ENCODE results near the gene HEXIM2. TPM values are rescaled to one million over a fixed set of nuclear protein-coding genes. Genes with fewer than 3 reads are reported as not detected.
A peak's percentile ranks its signal among the peaks of the same experiment; 100 is the strongest.

HEXIM2 gene
- total RNA-seq, 3 donors from 2014 or later: 5.3 to 7.6 (median 6.2) TPM

- Mint-ChIP-seq H3K27me3 (ENCODE audit: low read depth) (no peaks in the 10 kb centered on the region), H3K36me3 (ENCODE audit: insufficient read depth) (no peaks in the 10 kb centered on the region), H3K9me3 (no peaks in the 10 kb centered on the region), H3K4me3 (peak overlapping the region; percentile 98), H3K4me1 (ENCODE audit: low read depth) (peaks cover 36% of the 10 kb centered on the region)
- DNase-seq (no peak), ATAC-seq (no peak)
These were observed 15.1 kb upstream of the HEXIM2 start for GRCh38 chr17:45146592-45146889.

DNA sequence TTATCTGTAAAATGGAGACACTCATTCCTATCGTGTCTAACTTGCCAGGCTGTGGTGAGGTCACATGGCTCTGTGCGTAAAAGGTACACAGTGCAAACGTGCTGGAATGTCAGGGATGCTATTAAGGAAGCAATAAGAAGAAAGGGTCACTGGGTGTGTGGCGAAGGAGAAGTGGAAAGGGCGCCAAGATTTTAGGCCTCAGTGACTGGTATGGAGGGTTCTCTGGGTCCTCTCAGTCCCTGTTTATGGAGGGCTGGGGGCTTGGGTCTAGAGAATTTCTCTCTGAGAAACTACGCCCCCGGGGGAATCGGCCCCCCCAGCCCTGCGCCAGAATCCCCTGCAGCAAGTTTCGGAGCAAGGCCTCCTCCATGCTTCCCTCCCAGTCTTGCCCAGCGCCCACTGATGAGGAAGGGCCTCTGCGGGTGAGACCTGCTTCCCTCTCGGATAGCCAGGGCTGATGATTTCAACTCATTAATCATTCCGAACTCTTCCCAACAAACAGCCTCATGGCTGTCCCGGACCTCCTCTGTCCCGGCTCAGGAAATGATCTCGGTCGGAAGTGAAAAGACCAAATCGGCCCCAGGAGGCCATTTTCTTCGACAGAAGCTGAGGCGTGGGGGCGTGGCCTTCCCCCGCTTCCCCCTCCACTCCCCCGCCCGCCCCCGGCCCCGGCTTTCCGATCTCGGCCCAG, 14.6 kb upstream of the HEXIM2 start:
- peaks cover 39% of the 10 kb centered on the region for H3K4me1 Mint-ChIP-seq (ENCODE audit: low read depth)
- no peaks in the 10 kb centered on the region for H3K36me3 Mint-ChIP-seq (ENCODE audit: insufficient read depth)
- ATAC-seq (peak; percentile 0), DNase-seq (no peak)
- no peaks in the 10 kb centered on the region for H3K9me3 Mint-ChIP-seq
- H3K27me3 Mint-ChIP-seq (ENCODE audit: low read depth): no peaks in the 10 kb centered on the region
- H3K4me3 Mint-ChIP-seq: peak overlapping the region; percentile 98

DNA sequence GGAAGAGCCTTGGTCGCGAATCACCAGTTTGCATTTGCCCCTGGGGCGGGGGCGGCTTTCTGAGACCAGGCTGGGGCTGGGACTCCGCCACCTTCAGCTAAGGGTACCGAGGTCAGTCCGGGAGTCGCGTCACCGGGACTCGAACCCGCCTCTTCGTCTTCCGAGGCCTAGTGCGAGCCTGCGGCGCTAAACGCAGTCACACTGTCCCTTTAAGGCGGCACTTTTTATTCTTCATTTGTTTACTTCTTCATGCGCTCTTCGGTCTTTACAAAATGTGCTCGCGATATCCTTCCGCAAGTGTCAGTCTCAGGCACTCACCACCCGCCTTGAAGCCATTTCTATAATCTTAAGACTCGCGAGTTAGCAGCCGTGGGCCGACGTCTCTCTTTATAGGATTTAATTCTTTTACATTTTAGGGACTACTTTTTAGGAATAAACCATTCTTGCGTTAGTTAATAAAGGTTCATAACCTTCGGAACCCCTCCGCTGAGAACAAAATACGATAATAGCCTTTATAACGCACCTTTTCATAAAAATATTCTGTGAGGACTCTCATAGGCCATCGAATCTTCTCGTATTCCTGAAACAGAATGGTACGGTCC, 14.0 kb upstream of the HEXIM2 start:
- ATAC-seq (peak; percentile 37 to 47), DNase-seq (peak; percentile 69)
- Mint-ChIP-seq H3K36me3 (ENCODE audit: insufficient read depth) (no peaks in the 10 kb centered on the region), H3K4me1 (ENCODE audit: low read depth) (peaks cover 39% of the 10 kb centered on the region), H3K9me3 (no peaks in the 10 kb centered on the region), H3K4me3 (peak overlapping the region; percentile 98), H3K27me3 (ENCODE audit: low read depth) (no peaks in the 10 kb centered on the region)

DNA sequence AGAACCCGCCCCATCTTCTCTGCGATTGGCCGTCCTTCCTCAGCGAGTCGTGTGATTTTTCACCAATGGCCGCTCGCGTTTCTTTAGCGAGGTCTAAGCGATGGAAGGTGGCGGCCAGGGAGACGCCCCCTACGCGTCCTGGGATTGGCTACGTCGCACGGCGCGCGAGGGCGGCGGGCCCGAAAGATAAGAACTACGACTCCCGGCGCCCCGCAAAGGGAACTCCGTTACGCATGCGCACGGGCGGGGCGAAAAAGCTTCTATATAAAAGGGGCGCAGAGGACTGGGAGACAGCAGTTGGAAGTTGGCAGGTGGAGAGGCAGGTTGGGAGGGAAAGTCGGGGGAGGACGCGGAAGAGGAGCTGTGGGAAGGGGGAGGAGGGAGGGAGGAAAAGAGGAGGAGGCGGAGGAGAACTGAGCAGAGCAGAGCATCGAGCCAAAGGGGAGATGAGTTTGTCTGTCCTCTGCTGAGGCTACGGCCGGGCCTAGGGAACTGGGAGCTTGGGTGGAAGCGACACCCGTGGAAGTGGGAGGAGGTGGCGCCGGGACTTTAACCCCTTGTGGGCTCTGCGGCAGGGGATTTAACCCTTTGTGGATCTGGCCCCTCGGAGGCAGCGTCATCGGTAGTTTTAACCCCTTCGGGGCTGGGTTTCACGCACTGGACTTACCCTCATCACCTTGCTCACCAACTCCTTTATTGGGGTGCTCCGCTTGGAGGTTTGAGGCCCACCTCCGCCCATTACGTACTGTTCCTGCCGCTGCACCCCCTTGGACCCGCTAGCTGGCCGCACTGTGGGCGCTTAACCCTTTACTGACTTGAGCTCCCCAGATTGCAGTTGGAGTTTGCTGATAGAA, 13.3 kb upstream of the HEXIM2 start, which contains the start of gene HEXIM1:
HEXIM1 (plus strand) TSS at position 293 of the 854 bp plus-strand sequence. CDS start 716 bp downstream, outside the sequence.
- peak within 1 kb of the TSS; percentile 98 for H3K4me3 Mint-ChIP-seq
- no peaks in the 10 kb centered on the region for H3K9me3 Mint-ChIP-seq
- DNase-seq (peak; percentile 98), ATAC-seq (peak; percentile 79 to 83)
- H3K27me3 Mint-ChIP-seq (ENCODE audit: low read depth): no peaks in the 10 kb centered on the region
- H3K36me3 Mint-ChIP-seq (ENCODE audit: insufficient read depth): no peaks in the 10 kb centered on the region
- H3K4me1 Mint-ChIP-seq (ENCODE audit: low read depth): peaks cover 37% of the 10 kb centered on the region

- H3K4me1 Mint-ChIP-seq (ENCODE audit: low read depth): peaks cover 37% of the 10 kb centered on the region
- ATAC-seq (peak; percentile 13 to 15), DNase-seq (peak; percentile 59)
- peak overlapping the region; percentile 98 for H3K4me3 Mint-ChIP-seq
- no peaks in the 10 kb centered on the region for H3K36me3 Mint-ChIP-seq (ENCODE audit: insufficient read depth)
- H3K27me3 Mint-ChIP-seq (ENCODE audit: low read depth): no peaks in the 10 kb centered on the region
- H3K9me3 Mint-ChIP-seq: no peaks in the 10 kb centered on the region
These were observed 12.5 kb upstream of the HEXIM2 start for GRCh38 chr17:45149037-45149668.

DNA sequence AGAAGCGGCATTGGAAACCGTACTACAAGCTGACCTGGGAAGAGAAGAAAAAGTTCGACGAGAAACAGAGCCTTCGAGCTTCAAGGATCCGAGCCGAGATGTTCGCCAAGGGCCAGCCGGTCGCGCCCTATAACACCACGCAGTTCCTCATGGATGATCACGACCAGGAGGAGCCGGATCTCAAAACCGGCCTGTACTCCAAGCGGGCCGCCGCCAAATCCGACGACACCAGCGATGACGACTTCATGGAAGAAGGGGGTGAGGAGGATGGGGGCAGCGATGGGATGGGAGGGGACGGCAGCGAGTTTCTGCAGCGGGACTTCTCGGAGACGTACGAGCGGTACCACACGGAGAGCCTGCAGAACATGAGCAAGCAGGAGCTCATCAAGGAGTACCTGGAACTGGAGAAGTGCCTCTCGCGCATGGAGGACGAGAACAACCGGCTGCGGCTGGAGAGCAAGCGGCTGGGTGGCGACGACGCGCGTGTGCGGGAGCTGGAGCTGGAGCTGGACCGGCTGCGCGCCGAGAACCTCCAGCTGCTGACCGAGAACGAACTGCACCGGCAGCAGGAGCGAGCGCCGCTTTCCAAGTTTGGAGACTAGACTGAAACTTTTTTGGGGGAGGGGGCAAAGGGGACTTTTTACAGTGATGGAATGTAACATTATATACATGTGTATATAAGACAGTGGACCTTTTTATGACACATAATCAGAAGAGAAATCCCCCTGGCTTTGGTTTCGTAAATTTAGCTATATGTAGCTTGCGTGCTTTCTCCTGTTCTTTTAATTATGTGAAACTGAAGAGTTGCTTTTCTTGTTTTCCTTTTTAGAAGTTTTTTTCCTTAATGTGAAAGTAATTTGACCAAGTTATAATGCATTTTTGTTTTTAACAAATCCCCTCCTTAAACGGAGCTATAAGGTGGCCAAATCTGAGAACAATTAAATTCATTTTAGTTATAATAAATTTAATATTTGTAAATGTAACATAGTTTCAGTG, 11.7 kb upstream of the HEXIM2 start:
- DNase-seq (no peak), ATAC-seq (peak; percentile 4 to 6)
- peaks cover 35% of the 10 kb centered on the region for H3K4me1 Mint-ChIP-seq (ENCODE audit: low read depth)
- no peaks in the 10 kb centered on the region for H3K36me3 Mint-ChIP-seq (ENCODE audit: insufficient read depth)
- no peaks in the 10 kb centered on the region for H3K9me3 Mint-ChIP-seq
- H3K27me3 Mint-ChIP-seq (ENCODE audit: low read depth): no peaks in the 10 kb centered on the region
- H3K4me3 Mint-ChIP-seq: peak overlapping the region; percentile 98

DNA sequence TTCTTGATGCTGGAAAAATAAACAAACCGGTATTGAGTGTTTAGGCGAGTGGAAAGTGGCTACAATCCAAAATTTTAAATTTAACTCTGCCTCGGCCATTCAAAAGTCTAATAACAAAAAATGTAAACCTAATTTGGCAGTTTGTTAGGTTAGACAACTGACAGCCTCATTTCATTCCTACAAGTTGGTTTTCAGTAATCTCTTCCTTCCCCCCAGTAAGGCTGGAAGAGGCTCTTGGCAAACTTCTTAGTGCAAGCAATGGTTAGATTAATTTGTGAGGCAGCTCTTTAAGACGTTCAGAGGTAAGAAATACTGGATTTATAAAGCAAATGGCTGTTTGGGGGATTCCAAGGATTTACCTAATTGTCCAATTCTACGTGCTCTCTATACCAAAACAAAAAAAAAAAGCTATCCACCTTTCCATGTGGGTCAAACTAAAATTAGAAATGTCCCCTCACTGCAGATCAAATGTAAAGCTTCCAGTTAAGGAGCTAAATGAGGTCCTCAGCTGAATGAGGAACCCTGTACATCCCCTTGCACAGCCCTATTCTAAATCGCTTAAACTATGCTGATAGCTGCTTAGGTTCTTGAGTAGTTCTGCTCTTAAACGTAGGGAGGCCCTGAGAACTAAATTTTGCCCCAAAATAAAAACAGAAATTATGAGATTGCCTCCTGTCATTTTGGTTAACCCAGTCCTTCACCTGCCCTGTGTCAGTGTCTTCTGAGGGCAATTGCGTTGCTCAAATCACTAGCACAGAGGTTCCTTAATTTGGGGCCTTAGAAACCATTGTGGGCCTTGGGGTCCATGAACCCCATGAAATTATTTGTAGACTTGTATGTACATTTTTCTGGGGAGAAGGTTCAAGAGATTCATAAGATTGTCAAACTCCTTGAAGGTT, 10.5 kb upstream of the HEXIM2 start:
- ATAC-seq (no peak), DNase-seq (no peak)
- peak overlapping the region; percentile 98 for H3K4me3 Mint-ChIP-seq
- no peaks in the 10 kb centered on the region for H3K27me3 Mint-ChIP-seq (ENCODE audit: low read depth)
- H3K9me3 Mint-ChIP-seq: no peaks in the 10 kb centered on the region
- peaks cover 1% of the 10 kb centered on the region for H3K36me3 Mint-ChIP-seq (ENCODE audit: insufficient read depth)
- peaks cover 33% of the 10 kb centered on the region for H3K4me1 Mint-ChIP-seq (ENCODE audit: low read depth)

DNA sequence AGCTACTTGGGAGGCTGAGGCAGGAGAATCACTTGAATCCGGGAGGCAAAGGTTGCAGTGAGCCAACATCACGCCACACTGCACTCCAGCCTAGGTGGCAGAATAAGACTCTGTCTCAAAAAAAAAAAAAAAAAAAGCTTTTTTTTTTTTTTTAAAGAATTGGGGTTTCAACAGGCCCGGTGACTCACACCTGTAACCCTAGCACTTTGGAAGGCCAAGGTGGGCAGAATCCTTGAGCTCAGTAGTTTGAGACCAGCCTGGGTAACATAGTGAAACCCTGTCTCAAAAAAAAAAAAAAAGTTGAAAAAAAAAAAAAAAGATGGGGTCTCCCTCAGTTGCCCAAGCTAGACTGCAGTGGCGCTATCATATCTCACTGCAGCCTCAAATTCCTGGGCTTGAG, 6.6 kb upstream of the HEXIM2 start:
- Mint-ChIP-seq H3K27me3 (ENCODE audit: low read depth) (no peaks in the 10 kb centered on the region), H3K36me3 (ENCODE audit: insufficient read depth) (peaks cover 9% of the 10 kb centered on the region), H3K9me3 (no peaks in the 10 kb centered on the region), H3K4me3 (no peak overlapping the region), H3K4me1 (ENCODE audit: low read depth) (peaks cover 47% of the 10 kb centered on the region)
- DNase-seq (no peak), ATAC-seq (no peak)

DNA sequence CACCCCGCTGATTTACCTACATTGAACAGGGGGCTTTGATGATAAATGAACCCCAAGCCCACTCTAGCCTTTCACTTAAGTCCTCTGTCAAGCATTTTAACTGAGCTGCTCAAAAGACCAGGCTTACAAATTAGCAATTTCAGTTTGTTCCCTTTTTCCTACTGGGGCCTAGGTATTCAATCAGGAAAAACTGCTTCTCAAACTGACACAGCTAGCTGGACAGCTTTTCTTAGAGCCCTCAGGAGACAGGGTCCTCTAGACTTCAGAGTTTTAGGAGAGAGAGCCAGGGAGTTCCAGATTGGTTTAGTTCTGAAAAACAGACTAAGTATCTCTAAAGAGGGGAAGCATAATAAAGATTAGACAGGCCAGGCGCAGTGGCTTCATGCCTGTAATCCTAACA, 6.2 kb upstream of the HEXIM2 start:
- H3K36me3 Mint-ChIP-seq (ENCODE audit: insufficient read depth): peaks cover 9% of the 10 kb centered on the region
- no peaks in the 10 kb centered on the region for H3K27me3 Mint-ChIP-seq (ENCODE audit: low read depth)
- peaks cover 46% of the 10 kb centered on the region for H3K4me1 Mint-ChIP-seq (ENCODE audit: low read depth)
- ATAC-seq (no peak), DNase-seq (no peak)
- H3K4me3 Mint-ChIP-seq: no peak overlapping the region
- no peaks in the 10 kb centered on the region for H3K9me3 Mint-ChIP-seq

DNA sequence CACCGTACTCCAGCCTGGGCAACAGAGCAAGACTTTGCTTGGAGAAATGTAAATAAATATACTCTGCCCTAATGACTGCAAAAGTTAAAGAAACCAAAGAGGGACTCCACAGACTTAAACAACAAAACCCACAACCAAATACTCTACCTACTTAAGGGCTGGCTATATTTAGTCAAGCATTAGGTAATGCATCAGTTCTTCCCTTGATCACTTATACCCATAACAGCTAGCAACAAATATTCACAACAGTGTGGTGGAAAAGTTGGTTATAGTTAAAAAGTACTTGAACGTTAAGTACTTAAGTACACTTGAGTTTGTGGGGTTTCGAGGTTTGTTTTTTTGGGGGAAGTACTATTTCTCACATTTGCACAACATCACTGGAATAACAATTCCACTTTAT, 5.4 kb upstream of the HEXIM2 start:
- Mint-ChIP-seq H3K4me1 (ENCODE audit: low read depth) (peaks cover 41% of the 10 kb centered on the region), H3K9me3 (no peaks in the 10 kb centered on the region), H3K27me3 (ENCODE audit: low read depth) (no peaks in the 10 kb centered on the region), H3K4me3 (no peak overlapping the region), H3K36me3 (ENCODE audit: insufficient read depth) (peaks cover 9% of the 10 kb centered on the region)
- DNase-seq (no peak), ATAC-seq (no peak)

- H3K36me3 Mint-ChIP-seq (ENCODE audit: insufficient read depth): peaks cover 9% of the 10 kb centered on the region
- DNase-seq (peak; percentile 52), ATAC-seq (peak; percentile 41 to 45)
- H3K9me3 Mint-ChIP-seq: no peaks in the 10 kb centered on the region
- peaks cover 44% of the 10 kb centered on the region for H3K4me1 Mint-ChIP-seq (ENCODE audit: low read depth)
- peak overlapping the region; percentile 99 for H3K4me3 Mint-ChIP-seq
- no peaks in the 10 kb centered on the region for H3K27me3 Mint-ChIP-seq (ENCODE audit: low read depth)
These were observed 1.0 kb upstream of the HEXIM2 start for GRCh38 chr17:45160447-45161287.

- ATAC-seq (no peak), DNase-seq (no peak)
- Mint-ChIP-seq H3K4me3 (peak overlapping the region; percentile 99), H3K4me1 (ENCODE audit: low read depth) (peaks cover 40% of the 10 kb centered on the region), H3K27me3 (ENCODE audit: low read depth) (no peaks in the 10 kb centered on the region), H3K36me3 (ENCODE audit: insufficient read depth) (peaks cover 7% of the 10 kb centered on the region), H3K9me3 (no peaks in the 10 kb centered on the region)
These were observed 481 bp downstream of the HEXIM2 start for GRCh38 chr17:45162025-45162687.
